WERI-Rb-1 (cell line): ENCODE data around the gene HMBS.

Experiments used
- DNase-seq: peaks from one replicate; pipeline ENCODE4 v3.0.0-alpha.2; 2020
- H3K27ac ChIP-seq: fragments of 250-450 bp; sonication (Bioruptor Pico); 2 replicates; pipeline ENCODE4 v1.5.1; 2020; ENCODE audit warnings: mild to moderate bottlenecking, moderate library complexity
- H3K27me3 ChIP-seq: fragments of 250-450 bp; sonication (Bioruptor Pico); 2 replicates; pipeline ENCODE4 v1.5.1; 2021; ENCODE audit warnings: mild to moderate bottlenecking, low read depth, moderate library complexity; ENCODE audit not compliant: insufficient read depth, severe bottlenecking
- H3K36me3 ChIP-seq: fragments of 250-450 bp; sonication (Bioruptor Pico); 2 replicates; pipeline ENCODE4 v1.5.1; 2020; ENCODE audit warnings: mild to moderate bottlenecking, moderate library complexity
- H3K4me3 ChIP-seq: 2 replicates; pipeline ENCODE4 v1.5.1; 2011; ENCODE audit warnings: low read depth, mild to moderate bottlenecking, control low read depth, low read length
- H3K9me3 ChIP-seq: fragments of 250-450 bp; sonication (Bioruptor Pico); 2 replicates; pipeline ENCODE4 v1.5.1; 2021; ENCODE audit warnings: mild to moderate bottlenecking, moderate library complexity; ENCODE audit not compliant: severe bottlenecking
- TF ChIP-seq, protein P1 (sequence below): IDR thresholded peaks from 2 replicates; pipeline ENCODE4 v1.5.1; 2011; ENCODE audit warnings: low read depth, mild to moderate bottlenecking, control low read depth, inconsistent platforms, low read length

HMBS gene

DNA sequence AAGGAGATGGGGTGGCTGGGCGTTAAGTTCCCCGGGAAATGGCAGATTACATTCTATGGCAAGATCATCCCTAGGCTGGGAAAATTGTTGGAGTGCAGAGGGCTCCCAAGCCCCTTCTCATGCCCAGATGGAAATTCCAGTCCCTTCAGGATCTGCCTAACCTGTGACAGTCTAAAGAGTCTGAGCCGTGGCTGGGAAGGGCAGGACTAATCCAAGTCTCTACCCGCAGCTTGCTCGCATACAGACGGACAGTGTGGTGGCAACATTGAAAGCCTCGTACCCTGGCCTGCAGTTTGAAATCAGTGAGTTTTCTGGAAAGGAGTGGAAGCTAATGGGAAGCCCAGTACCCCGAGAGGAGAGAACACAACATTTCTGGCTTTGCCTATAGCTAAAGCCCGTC, 3.7 kb downstream of the HMBS start:
- H3K4me3 ChIP-seq = peak overlapping the region; percentile 27
- H3K27me3 ChIP-seq = no peaks in the 10 kb centered on the region
- TF ChIP-seq, protein P1, sequence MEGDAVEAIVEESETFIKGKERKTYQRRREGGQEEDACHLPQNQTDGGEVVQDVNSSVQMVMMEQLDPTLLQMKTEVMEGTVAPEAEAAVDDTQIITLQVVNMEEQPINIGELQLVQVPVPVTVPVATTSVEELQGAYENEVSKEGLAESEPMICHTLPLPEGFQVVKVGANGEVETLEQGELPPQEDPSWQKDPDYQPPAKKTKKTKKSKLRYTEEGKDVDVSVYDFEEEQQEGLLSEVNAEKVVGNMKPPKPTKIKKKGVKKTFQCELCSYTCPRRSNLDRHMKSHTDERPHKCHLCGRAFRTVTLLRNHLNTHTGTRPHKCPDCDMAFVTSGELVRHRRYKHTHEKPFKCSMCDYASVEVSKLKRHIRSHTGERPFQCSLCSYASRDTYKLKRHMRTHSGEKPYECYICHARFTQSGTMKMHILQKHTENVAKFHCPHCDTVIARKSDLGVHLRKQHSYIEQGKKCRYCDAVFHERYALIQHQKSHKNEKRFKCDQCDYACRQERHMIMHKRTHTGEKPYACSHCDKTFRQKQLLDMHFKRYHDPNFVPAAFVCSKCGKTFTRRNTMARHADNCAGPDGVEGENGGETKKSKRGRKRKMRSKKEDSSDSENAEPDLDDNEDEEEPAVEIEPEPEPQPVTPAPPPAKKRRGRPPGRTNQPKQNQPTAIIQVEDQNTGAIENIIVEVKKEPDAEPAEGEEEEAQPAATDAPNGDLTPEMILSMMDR = no peak
- peaks cover 16% of the 10 kb centered on the region for H3K36me3 ChIP-seq
- peak overlapping the region; percentile 81 for H3K27ac ChIP-seq
- no peaks in the 10 kb centered on the region for H3K9me3 ChIP-seq
- peak; percentile 52 for DNase-seq

DNA sequence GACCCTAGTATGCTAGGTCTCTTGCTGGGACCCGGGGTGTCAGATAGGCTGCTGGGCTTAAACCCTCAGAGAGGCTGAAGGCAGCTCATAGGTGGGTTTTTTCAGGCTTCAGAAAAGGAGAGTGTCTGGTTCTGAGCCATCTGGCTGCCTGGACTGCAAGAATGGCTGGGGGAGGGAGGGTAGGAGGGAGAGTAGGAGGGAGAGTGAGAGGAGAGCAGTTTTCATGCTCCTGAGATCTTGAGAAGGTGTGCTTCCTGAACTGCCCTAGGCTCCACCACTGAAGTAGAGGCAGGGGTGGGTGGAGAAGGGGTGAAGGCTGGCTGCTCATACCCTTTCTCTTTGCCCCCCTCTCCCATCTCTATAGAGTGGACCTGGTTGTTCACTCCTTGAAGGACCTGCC, 4.6 kb downstream of the HMBS start:
- Histone ChIP-seq H3K27me3 (no peaks in the 10 kb centered on the region), H3K36me3 (peaks cover 25% of the 10 kb centered on the region), H3K9me3 (no peaks in the 10 kb centered on the region), H3K27ac (peak overlapping the region; percentile 81), H3K4me3 (peak overlapping the region; percentile 27)
- peak; percentile 78 for DNase-seq
- TF ChIP-seq, protein P1 = no peak

DNA sequence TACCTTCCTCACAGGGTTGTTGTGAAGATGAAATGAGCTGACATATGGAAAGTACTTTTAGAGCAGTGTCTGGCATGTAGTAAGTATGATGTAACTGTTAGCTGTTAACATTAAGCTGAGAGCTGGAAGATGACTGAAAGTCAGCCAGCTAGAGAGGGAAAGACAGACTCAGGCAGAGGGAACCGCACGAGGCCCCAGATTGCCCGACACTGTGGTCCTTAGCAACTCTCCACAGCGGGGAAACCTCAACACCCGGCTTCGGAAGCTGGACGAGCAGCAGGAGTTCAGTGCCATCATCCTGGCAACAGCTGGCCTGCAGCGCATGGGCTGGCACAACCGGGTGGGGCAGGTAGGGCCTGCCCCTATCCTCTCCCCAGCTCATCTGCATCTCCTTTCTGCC, 6.5 kb downstream of the HMBS start:
- peak; percentile 16 for DNase-seq

DNA sequence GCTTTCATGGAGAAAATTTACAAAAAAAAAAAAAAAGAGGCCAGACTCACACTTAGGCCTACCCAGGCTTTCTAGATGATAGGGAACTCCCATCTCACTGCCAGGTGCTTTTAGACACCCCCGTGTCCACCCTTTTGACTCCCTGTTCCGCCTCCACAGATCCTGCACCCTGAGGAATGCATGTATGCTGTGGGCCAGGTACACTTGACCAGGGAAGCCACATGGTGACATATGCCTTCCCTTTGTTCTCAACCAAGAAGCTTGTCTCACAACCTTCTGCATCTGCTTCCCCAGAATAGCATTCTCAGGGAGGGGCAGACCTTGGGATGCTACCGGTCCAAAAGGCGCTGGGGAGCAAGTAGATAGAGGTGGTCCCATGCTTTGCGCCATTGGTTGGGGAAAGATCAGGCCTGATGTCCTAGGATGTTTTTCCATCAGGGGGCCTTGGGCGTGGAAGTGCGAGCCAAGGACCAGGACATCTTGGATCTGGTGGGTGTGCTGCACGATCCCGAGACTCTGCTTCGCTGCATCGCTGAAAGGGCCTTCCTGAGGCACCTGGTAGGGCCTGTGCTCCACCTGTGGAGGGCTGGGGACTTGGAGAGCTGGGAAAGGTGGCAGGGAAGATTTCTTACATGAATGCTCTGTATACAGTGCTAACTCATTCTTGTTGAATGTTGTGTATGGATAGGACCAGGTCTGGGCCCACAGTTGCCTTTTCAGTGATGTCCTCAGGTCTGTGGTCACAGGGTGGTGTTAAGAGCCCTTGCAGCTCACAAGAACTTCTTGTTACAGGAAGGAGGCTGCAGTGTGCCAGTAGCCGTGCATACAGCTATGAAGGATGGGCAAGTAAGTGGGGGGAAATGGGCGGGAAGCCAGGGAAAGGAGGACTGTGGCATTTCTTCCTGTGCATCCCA, 7.5 kb downstream of the HMBS start:
- TF ChIP-seq, protein P1 = no peak
- no peaks in the 10 kb centered on the region for H3K27me3 ChIP-seq
- peak; percentile 16 for DNase-seq
- H3K4me3 ChIP-seq = peak overlapping the region; percentile 67
- H3K9me3 ChIP-seq = no peaks in the 10 kb centered on the region
- peaks cover 43% of the 10 kb centered on the region for H3K36me3 ChIP-seq
- peak overlapping the region; percentile 97 for H3K27ac ChIP-seq

More for the DNA sequence above, 6.5 kb downstream of the HMBS start:
- Histone ChIP-seq H3K27me3 (no peaks in the 10 kb centered on the region), H3K4me3 (no peak overlapping the region), H3K27ac (0 out of 2 replicates have a peak overlapping the region, but pooled peaks have one; percentile 97), H3K36me3 (peaks cover 33% of the 10 kb centered on the region), H3K9me3 (no peaks in the 10 kb centered on the region)
- TF ChIP-seq, protein P1 = no peak

DNA sequence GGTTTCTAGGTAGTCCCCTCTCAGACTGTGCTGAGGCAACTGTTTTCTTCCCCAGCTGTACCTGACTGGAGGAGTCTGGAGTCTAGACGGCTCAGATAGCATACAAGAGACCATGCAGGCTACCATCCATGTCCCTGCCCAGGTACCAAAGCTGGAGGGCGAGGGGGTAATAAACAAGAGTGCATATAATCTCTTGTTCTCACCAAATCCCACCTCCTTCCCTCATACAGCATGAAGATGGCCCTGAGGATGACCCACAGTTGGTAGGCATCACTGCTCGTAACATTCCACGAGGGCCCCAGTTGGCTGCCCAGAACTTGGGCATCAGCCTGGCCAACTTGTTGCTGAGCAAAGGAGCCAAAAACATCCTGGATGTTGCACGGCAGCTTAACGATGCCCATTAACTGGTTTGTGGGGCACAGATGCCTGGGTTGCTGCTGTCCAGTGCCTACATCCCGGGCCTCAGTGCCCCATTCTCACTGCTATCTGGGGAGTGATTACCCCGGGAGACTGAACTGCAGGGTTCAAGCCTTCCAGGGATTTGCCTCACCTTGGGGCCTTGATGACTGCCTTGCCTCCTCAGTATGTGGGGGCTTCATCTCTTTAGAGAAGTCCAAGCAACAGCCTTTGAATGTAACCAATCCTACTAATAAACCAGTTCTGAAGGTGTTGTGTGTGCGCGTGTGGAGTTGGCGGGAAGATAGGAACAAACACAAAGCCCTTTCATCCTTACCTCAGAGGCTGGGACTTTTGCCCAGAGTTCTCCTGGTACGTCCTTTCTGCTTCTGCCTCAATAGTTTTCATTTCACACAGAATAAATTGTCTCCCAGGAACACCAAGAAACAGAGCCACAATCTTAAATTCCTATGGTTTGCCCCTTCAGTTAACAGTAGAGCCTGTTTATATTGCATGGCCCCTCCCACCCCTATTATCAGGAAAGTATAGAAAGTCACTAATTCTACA, 8.5 kb downstream of the HMBS start:
- no peaks in the 10 kb centered on the region for H3K9me3 ChIP-seq
- no peak for DNase-seq
- H3K27ac ChIP-seq = peak overlapping the region; percentile 97
- TF ChIP-seq, protein P1 = no peak
- peak overlapping the region; percentile 67 for H3K4me3 ChIP-seq
- no peaks in the 10 kb centered on the region for H3K27me3 ChIP-seq
- H3K36me3 ChIP-seq = peaks cover 53% of the 10 kb centered on the region
